HG03354 (cell line): ENCODE measurements around the gene SH3TC1.

Experiments used
- ATAC-seq: cut with Tn5 transposase; IDR thresholded peaks from one replicate; pipeline ENCODE4 v1.9.1; 2021; ENCODE audit warnings: mild to moderate bottlenecking; ENCODE audit not compliant: unreplicated experiment, poor library complexity, severe bottlenecking

Gene SH3TC1

GRCh38 chr4:8163026-8163425 lies 36.1 kb upstream of the SH3TC1 start:
- no peak for ATAC-seq

GRCh38 chr4:8163436-8164193 lies 35.5 kb upstream of the SH3TC1 start:
- ATAC-seq, result no peak

- ATAC-seq, result no peak
Measured at GRCh38 chr4:8164194-8164565, 34.9 kb upstream of the SH3TC1 start.

- no peak for ATAC-seq
Measured at GRCh38 chr4:8164687-8165086, 34.4 kb upstream of the SH3TC1 start.

GRCh38 chr4:8165374-8165896 lies 33.7 kb upstream of the SH3TC1 start:
- ATAC-seq, result no peak

GRCh38 chr4:8167291-8167690 lies 31.8 kb upstream of the SH3TC1 start:
- no peak for ATAC-seq

GRCh38 chr4:8167815-8168214 lies 31.3 kb upstream of the SH3TC1 start:
- no peak for ATAC-seq

GRCh38 chr4:8168232-8168631 lies 30.9 kb upstream of the SH3TC1 start:
- ATAC-seq, result no peak

GRCh38 chr4:8168832-8169598 lies 30.1 kb upstream of the SH3TC1 start:
- no peak for ATAC-seq

GRCh38 chr4:8169763-8170162 lies 29.3 kb upstream of the SH3TC1 start:
- no peak for ATAC-seq

- ATAC-seq, result no peak
Measured at GRCh38 chr4:8170341-8170740, 28.7 kb upstream of the SH3TC1 start.

- ATAC-seq, result no peak
Measured at GRCh38 chr4:8171266-8171665, 27.8 kb upstream of the SH3TC1 start.

GRCh38 chr4:8171984-8172924 lies 26.8 kb upstream of the SH3TC1 start:
- peak; percentile 77 for ATAC-seq

GRCh38 chr4:8173492-8174242 lies 25.4 kb upstream of the SH3TC1 start:
- no peak for ATAC-seq

GRCh38 chr4:8174970-8175369 lies 24.1 kb upstream of the SH3TC1 start:
- ATAC-seq, result no peak

GRCh38 chr4:8175686-8176085 lies 23.4 kb upstream of the SH3TC1 start:
- ATAC-seq, result no peak

- ATAC-seq, result peak; percentile 74
Measured at GRCh38 chr4:8176547-8177399, 22.3 kb upstream of the SH3TC1 start.

- no peak for ATAC-seq
Measured at GRCh38 chr4:8177552-8177951, 21.5 kb upstream of the SH3TC1 start.
